Nephron (organoid): ENCODE measurements around the gene ASB10.

Experiments
- H3K27ac Mint-ChIP-seq, 3 experiments: 2 replicates each; pipeline ENCODE4 v1.8.0; 2020; ENCODE audit warnings: mixed read lengths in 3 of 3, mild to moderate bottlenecking in 2 of 3, moderate library complexity in 1 of 3
- H3K27me3 Mint-ChIP-seq: 2 replicates; pipeline ENCODE4 v1.8.0; 2021; ENCODE audit warnings: low read depth, mild to moderate bottlenecking, moderate library complexity, mixed read lengths
- H3K36me3 Mint-ChIP-seq: 2 replicates; pipeline ENCODE4 v1.8.0; 2020; ENCODE audit warnings: low read depth, mixed read lengths
- H3K4me1 Mint-ChIP-seq: 2 replicates; pipeline ENCODE4 v1.8.0; 2020; ENCODE audit warnings: mixed read lengths
- H3K4me3 Mint-ChIP-seq, 3 experiments: 2 replicates each; pipeline ENCODE4 v1.8.0; 2020; ENCODE audit warnings: mild to moderate bottlenecking in 3 of 3, mixed read lengths in 3 of 3, moderate library complexity in 2 of 3
- H3K9me3 Mint-ChIP-seq: 2 replicates; pipeline ENCODE4 v1.8.0; 2020; ENCODE audit warnings: mixed read lengths
- CTCF ChIP-seq, 3 experiments: fragments of 200-600 bp; sonication (generic); IDR thresholded peaks; one replicate each; pipeline ENCODE4 v1.5.0; 2021; ENCODE audit warnings: antibody characterized with exemption in 3 of 3; ENCODE audit not compliant: unreplicated experiment in 3 of 3

ASB10 gene

GRCh38 chr7:151150388-151150787, 36.7 kb downstream of the ASB10 start:
- TF ChIP-seq CTCF (IDR thresholded peaks at IDR 0.05; ENCODE audit: unreplicated experiment in 3 of 3): no peak
- H3K27ac Mint-ChIP-seq: no peak overlapping the region
- H3K36me3 Mint-ChIP-seq: no peaks in the 10 kb centered on the region
- peaks cover 20% of the 10 kb centered on the region for H3K27me3 Mint-ChIP-seq
- H3K4me3 Mint-ChIP-seq: no peak overlapping the region
- no peaks in the 10 kb centered on the region for H3K9me3 Mint-ChIP-seq
- H3K4me1 Mint-ChIP-seq: no peaks in the 10 kb centered on the region

- no peak for TF ChIP-seq CTCF (IDR thresholded peaks at IDR 0.05; ENCODE audit: unreplicated experiment in 3 of 3)
- Mint-ChIP-seq H3K4me3 (no peak overlapping the region), H3K36me3 (peaks cover 10% of the 10 kb centered on the region)
Observed at GRCh38 chr7:151148319-151149259, 38.5 kb downstream of the ASB10 start.

GRCh38 chr7:151146761-151147160, 40.3 kb downstream of the ASB10 start:
- Mint-ChIP-seq H3K27ac (no peak overlapping the region), H3K36me3 (peaks cover 25% of the 10 kb centered on the region), H3K4me1 (peaks cover 7% of the 10 kb centered on the region), H3K4me3 (no peak overlapping the region), H3K27me3 (peaks cover 9% of the 10 kb centered on the region), H3K9me3 (no peaks in the 10 kb centered on the region)
- no peak for TF ChIP-seq CTCF (IDR thresholded peaks at IDR 0.05; ENCODE audit: unreplicated experiment in 3 of 3)

More at GRCh38 chr7:151148319-151149259, 38.5 kb downstream of the ASB10 start:
- Mint-ChIP-seq H3K9me3 (no peaks in the 10 kb centered on the region), H3K27me3 (peaks cover 9% of the 10 kb centered on the region), H3K27ac (no peak overlapping the region), H3K4me1 (peaks cover 1% of the 10 kb centered on the region)

- Mint-ChIP-seq H3K27me3 (peaks cover 3% of the 10 kb centered on the region), H3K4me3 (no peak overlapping the region), H3K36me3 (peaks cover 32% of the 10 kb centered on the region), H3K4me1 (peaks cover 13% of the 10 kb centered on the region), H3K27ac (no peak overlapping the region), H3K9me3 (no peaks in the 10 kb centered on the region)
- no peak for TF ChIP-seq CTCF (IDR thresholded peaks at IDR 0.05; ENCODE audit: unreplicated experiment in 3 of 3)
Observed at GRCh38 chr7:151144387-151144786, 42.7 kb downstream of the ASB10 start.

GRCh38 chr7:151143261-151144015, 43.6 kb downstream of the ASB10 start:
- Mint-ChIP-seq H3K9me3 (no peaks in the 10 kb centered on the region), H3K36me3 (peaks cover 40% of the 10 kb centered on the region), H3K4me3 (no peak overlapping the region), H3K4me1 (peaks cover 22% of the 10 kb centered on the region), H3K27me3 (no peaks in the 10 kb centered on the region), H3K27ac (no peak overlapping the region)
- no peak for TF ChIP-seq CTCF (IDR thresholded peaks at IDR 0.05; ENCODE audit: unreplicated experiment in 3 of 3)
